ENCODE measurements around the gene LIN28B. TPM values are rescaled to one million over a fixed set of nuclear protein-coding genes. Genes with fewer than 3 reads are reported as not detected.

The LIN28B gene
- total RNA-seq, 1 experiment from 2014 or later, result 0.25 TPM

DNA sequence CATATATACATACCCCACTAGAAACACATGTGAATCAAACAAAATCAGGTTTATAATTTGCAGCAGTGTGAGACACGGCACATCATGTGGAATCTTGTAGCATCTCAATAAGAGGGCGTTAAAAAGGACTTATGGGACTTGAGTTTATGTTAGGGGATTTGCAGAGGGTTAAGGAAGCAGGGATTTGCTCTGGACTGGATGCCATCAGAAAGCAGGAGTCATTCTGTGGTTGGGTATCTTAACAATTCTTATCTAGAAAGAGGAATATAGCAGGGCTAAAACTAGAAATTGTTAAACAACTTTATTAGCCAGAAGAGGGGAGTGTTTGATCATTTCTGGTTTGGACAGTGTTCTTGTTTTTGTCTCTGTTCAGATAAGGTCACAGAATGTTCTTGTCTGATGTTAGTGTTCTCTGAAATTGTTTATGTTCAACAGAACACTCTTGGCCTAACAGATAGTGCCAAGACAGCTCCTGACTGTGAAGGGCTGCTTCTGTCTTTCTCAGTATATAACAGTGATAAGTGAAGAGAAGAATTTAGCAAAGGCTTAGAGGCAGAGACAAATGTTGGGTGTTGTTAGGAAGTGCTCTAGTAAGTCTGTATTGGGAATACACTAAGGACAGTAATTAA lies 39.2 kb downstream of the LIN28B start:
- intact Hi-C loops (cut with micrococcal nuclease), result loop anchor here (2.0 kb wide), 1 partner anchor 83 kb away; no protein-coding TSS in a partner anchor
- H3K9me3 ChIP-seq (ENCODE audit: control insufficient read depth in 1 of 2, insufficient read depth in 1 of 2, low read depth in 1 of 2, low read length in 2 of 2), result no peaks in the 10 kb centered on the region
- H3K4me1 ChIP-seq (ENCODE audit: control insufficient read depth in 1 of 2, insufficient read depth in 2 of 2, low read length in 2 of 2), result no peaks in the 10 kb centered on the region
- no peak for TF ChIP-seq ZFX (IDR thresholded peaks at IDR 0.05)
- TF ChIP-seq RAD21 (IDR thresholded peaks at IDR 0.05; ENCODE audit: low read depth), result peak; percentile 51
- peak in 2 of 3 experiments; percentile 15 to 27; a peak in 2 of 6 replicates for TF ChIP-seq CTCF (IDR thresholded peaks at IDR 0.05 in 2 of 3, conservative IDR thresholded peaks at IDR 0.05 in 1 of 3; ENCODE audit: borderline replicate concordance in 1 of 3, insufficient read depth in 1 of 3, low read depth in 2 of 3, low read length in 2 of 3)
- TF ChIP-seq FOSL1 (IDR thresholded peaks at IDR 0.05; ENCODE audit: low read depth), result no peak
- DNase-seq (ENCODE audit: low read depth, low spot score) (no peak), ATAC-seq (no peak)
- ChIA-PET POLR2A (no interaction called here), CTCF (interaction anchor here (1.0 to 3.0 kb wide), 2 partner anchors 81 to 82 kb away, joined by 3 to 25 read pairs; no protein-coding TSS in a partner anchor), RAD21 (ENCODE audit: low non-redundant PET in 1 of 2, low total read pairs in 2 of 2, uncharacterized antibody in 2 of 2, unreplicated experiment in 2 of 2) (no interaction called here)
- no peaks in the 10 kb centered on the region for H3K79me2 ChIP-seq (ENCODE audit: insufficient read depth, low read length)
- no peaks in the 10 kb centered on the region for H4K20me1 ChIP-seq (ENCODE audit: insufficient read depth)
- H3K36me3 ChIP-seq (ENCODE audit: control insufficient read depth in 1 of 2, insufficient read depth in 2 of 2, low read length in 2 of 2), result no peaks in the 10 kb centered on the region
- H3K4me3 ChIP-seq (replicated peaks in 1 of 2; ENCODE audit: low read depth in 1 of 2, low read length in 2 of 2), result no peak overlapping the region
- no peak overlapping the region for H3K27ac ChIP-seq (ENCODE audit: low read depth, low read length)
- no peak overlapping the region for H3K4me2 ChIP-seq (ENCODE audit: low read length)
- no peaks in the 10 kb centered on the region for H3K27me3 ChIP-seq (ENCODE audit: insufficient read depth, low read length)
- H3K9me2 ChIP-seq (ENCODE audit: insufficient read depth), result no peaks in the 10 kb centered on the region
- no peak overlapping the region for H3K9ac ChIP-seq (ENCODE audit: low read length)
- H2AFZ ChIP-seq (ENCODE audit: low read depth, low read length, poor library complexity, severe bottlenecking), result no peak overlapping the region
- no TSS peak for BruUV-seq (replicated peaks)

GRCh38 chr6:105001063-105001462 lies 44.2 kb downstream of the LIN28B start:
- Histone ChIP-seq H2AFZ (ENCODE audit: low read depth, low read length, poor library complexity, severe bottlenecking) (no peak overlapping the region), H3K9me3 (ENCODE audit: control insufficient read depth in 1 of 2, insufficient read depth in 1 of 2, low read depth in 1 of 2, low read length in 2 of 2) (no peaks in the 10 kb centered on the region), H4K20me1 (ENCODE audit: insufficient read depth) (no peaks in the 10 kb centered on the region), H3K9me2 (ENCODE audit: insufficient read depth) (no peaks in the 10 kb centered on the region), H3K4me2 (ENCODE audit: low read length) (no peak overlapping the region), H3K79me2 (ENCODE audit: insufficient read depth, low read length) (no peaks in the 10 kb centered on the region), H3K4me1 (ENCODE audit: control insufficient read depth in 1 of 2, insufficient read depth in 2 of 2, low read length in 2 of 2) (no peaks in the 10 kb centered on the region), H3K4me3 (replicated peaks in 1 of 2; ENCODE audit: low read depth in 1 of 2, low read length in 2 of 2) (no peak overlapping the region), H3K36me3 (ENCODE audit: control insufficient read depth in 1 of 2, insufficient read depth in 2 of 2, low read length in 2 of 2) (no peaks in the 10 kb centered on the region), H3K27me3 (ENCODE audit: insufficient read depth, low read length) (no peaks in the 10 kb centered on the region), H3K27ac (ENCODE audit: low read depth, low read length) (no peak overlapping the region), H3K9ac (ENCODE audit: low read length) (no peak overlapping the region)
- DNase-seq (ENCODE audit: low read depth, low spot score) (no peak), ATAC-seq (no peak)
- BruUV-seq (replicated peaks), result no TSS peak
- intact Hi-C loops (cut with micrococcal nuclease), result no loop called here
- RAD21 ChIA-PET (ENCODE audit: low non-redundant PET in 1 of 2, low total read pairs in 2 of 2, uncharacterized antibody in 2 of 2, unreplicated experiment in 2 of 2), result no interaction called here
- POLR2A ChIA-PET, result no interaction called here
- CTCF ChIA-PET, result no interaction called here
- TF ChIP-seq, protein P1, sequence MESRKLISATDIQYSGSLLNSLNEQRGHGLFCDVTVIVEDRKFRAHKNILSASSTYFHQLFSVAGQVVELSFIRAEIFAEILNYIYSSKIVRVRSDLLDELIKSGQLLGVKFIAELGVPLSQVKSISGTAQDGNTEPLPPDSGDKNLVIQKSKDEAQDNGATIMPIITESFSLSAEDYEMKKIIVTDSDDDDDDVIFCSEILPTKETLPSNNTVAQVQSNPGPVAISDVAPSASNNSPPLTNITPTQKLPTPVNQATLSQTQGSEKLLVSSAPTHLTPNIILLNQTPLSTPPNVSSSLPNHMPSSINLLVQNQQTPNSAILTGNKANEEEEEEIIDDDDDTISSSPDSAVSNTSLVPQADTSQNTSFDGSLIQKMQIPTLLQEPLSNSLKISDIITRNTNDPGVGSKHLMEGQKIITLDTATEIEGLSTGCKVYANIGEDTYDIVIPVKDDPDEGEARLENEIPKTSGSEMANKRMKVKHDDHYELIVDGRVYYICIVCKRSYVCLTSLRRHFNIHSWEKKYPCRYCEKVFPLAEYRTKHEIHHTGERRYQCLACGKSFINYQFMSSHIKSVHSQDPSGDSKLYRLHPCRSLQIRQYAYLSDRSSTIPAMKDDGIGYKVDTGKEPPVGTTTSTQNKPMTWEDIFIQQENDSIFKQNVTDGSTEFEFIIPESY (IDR thresholded peaks at IDR 0.05; ENCODE audit: extremely low read depth, insufficient replicate concordance, low read length), result no peak
- TF ChIP-seq ZFX (IDR thresholded peaks at IDR 0.05), result no peak
- TF ChIP-seq EZH2phosphoT487 (IDR thresholded peaks at IDR 0.05; ENCODE audit: borderline replicate concordance), result no peak
- TF ChIP-seq CBX3 (IDR thresholded peaks at IDR 0.05; ENCODE audit: low read depth), result no peak
- TF ChIP-seq MAX (IDR thresholded peaks at IDR 0.05), result no peak
- no peak for TF ChIP-seq POLR2AphosphoS5 (IDR thresholded peaks at IDR 0.05; ENCODE audit: low read depth, low read length)
- TF ChIP-seq ATF3 (IDR thresholded peaks at IDR 0.05), result no peak
- TF ChIP-seq JUND (IDR thresholded peaks at IDR 0.05), result no peak
- TF ChIP-seq RAD21 (IDR thresholded peaks at IDR 0.05; ENCODE audit: low read depth), result no peak

All from HCT116 (cell line).